HG02763 (cell line): ENCODE measurements around the gene RAPGEF6.
"Not testable (repeated sequence)": the region's sequence is repeated elsewhere in the genome, so short reads cannot be mapped to it uniquely, and the experiment has no call there.

ENCODE experiments used
- ATAC-seq: cut with Tn5 transposase; IDR thresholded peaks from one replicate; pipeline ENCODE4 v1.9.1; 2021; ENCODE audit warnings: mild to moderate bottlenecking, moderate library complexity; ENCODE audit not compliant: unreplicated experiment

The RAPGEF6 gene

GRCh38 chr5:131396015-131396414, 239.0 kb downstream of the RAPGEF6 start:
- ATAC-seq = peak; percentile 78

- ATAC-seq = peak; percentile 72
These were observed 240.9 kb downstream of the RAPGEF6 start for GRCh38 chr5:131394128-131394527.

- no peak for ATAC-seq
These were observed 241.5 kb downstream of the RAPGEF6 start for GRCh38 chr5:131393498-131393968.

GRCh38 chr5:131392466-131393095, 242.4 kb downstream of the RAPGEF6 start:
- no peak for ATAC-seq

GRCh38 chr5:131389869-131390265, 245.2 kb downstream of the RAPGEF6 start:
- ATAC-seq = no peak

- ATAC-seq = no peak
These were observed 245.7 kb downstream of the RAPGEF6 start for GRCh38 chr5:131389096-131389868.

- ATAC-seq = no peak
These were observed 247.8 kb downstream of the RAPGEF6 start for GRCh38 chr5:131387255-131387654.

GRCh38 chr5:131386779-131387178, 248.2 kb downstream of the RAPGEF6 start:
- no peak for ATAC-seq

- no peak for ATAC-seq
These were observed 248.9 kb downstream of the RAPGEF6 start for GRCh38 chr5:131386124-131386523.

GRCh38 chr5:131384616-131385214, 250.3 kb downstream of the RAPGEF6 start:
- ATAC-seq = no peak

- no peak for ATAC-seq
These were observed 250.9 kb downstream of the RAPGEF6 start for GRCh38 chr5:131384173-131384572.

- ATAC-seq = peak; percentile 53
These were observed 252.3 kb downstream of the RAPGEF6 start for GRCh38 chr5:131382407-131383395.

- ATAC-seq = peak; percentile 44
These were observed 253.3 kb downstream of the RAPGEF6 start for GRCh38 chr5:131381777-131382176.

- ATAC-seq = no peak
These were observed 254.0 kb downstream of the RAPGEF6 start for GRCh38 chr5:131381021-131381420.

- not testable (repeated sequence) for ATAC-seq
These were observed 254.8 kb downstream of the RAPGEF6 start for GRCh38 chr5:131380238-131380637.

- ATAC-seq = no peak
These were observed 255.3 kb downstream of the RAPGEF6 start for GRCh38 chr5:131379723-131380122.

- ATAC-seq = no peak
These were observed 256.1 kb downstream of the RAPGEF6 start for GRCh38 chr5:131378721-131379541.

- no peak for ATAC-seq
These were observed 257.2 kb downstream of the RAPGEF6 start for GRCh38 chr5:131377785-131378325.

- no peak for ATAC-seq
These were observed 257.7 kb downstream of the RAPGEF6 start for GRCh38 chr5:131377346-131377745.

GRCh38 chr5:131375351-131375750, 259.7 kb downstream of the RAPGEF6 start:
- no peak for ATAC-seq
